K562 (cell line): ENCODE measurements around the gene NASP. TPM values are rescaled to one million over a fixed set of nuclear protein-coding genes. Genes with fewer than 3 reads are reported as not detected.

Experiments
- ARID4B ChIP-seq: sonication (generic); formaldehyde crosslinking; IDR thresholded peaks from 2 replicates; pipeline ENCODE4 v1.8.0; 2022; ENCODE audit warnings: mild to moderate bottlenecking, missing genetic modification reagents
- CAMTA2 ChIP-seq: fragments of 250-450 bp; sonication (Bioruptor Pico); conservative IDR thresholded peaks from 2 replicates; pipeline ENCODE4 v1.5.1; 2022
- CBX3 ChIP-seq, 2 experiments: IDR thresholded peaks; 1 replicate in 1 of 2; 2 replicates in 1 of 2; pipeline ENCODE4 v1.6.1; 2012; ENCODE audit warnings: inconsistent platforms in 2 of 2, low read length in 2 of 2, borderline replicate concordance in 1 of 2, control low read depth in 1 of 2
- ELK1 ChIP-seq: sonication (generic); formaldehyde crosslinking; IDR thresholded peaks from 2 replicates; pipeline ENCODE4 v1.8.1; 2022; ENCODE audit warnings: missing genetic modification reagents
- FOXK1 ChIP-seq: sonication (generic); formaldehyde crosslinking; IDR thresholded peaks from 2 replicates; pipeline ENCODE4 v1.8.0; 2022; ENCODE audit warnings: missing genetic modification reagents, mild to moderate bottlenecking, borderline replicate concordance
- GATA2 ChIP-seq: sonication (generic); formaldehyde crosslinking; IDR thresholded peaks from 2 replicates; pipeline ENCODE4 v1.4.0; 2020; ENCODE audit warnings: mild to moderate bottlenecking, missing genetic modification reagents
- HBP1 ChIP-seq: fragments of 450-650 bp; formaldehyde crosslinking; IDR thresholded peaks from 2 replicates; pipeline ENCODE4 v1.4.0; 2022; ENCODE audit warnings: missing genetic modification characterization
- HNRNPLL ChIP-seq: fragments of 200-400 bp; formaldehyde crosslinking; IDR thresholded peaks from 2 replicates; pipeline ENCODE4 v1.6.1; 2017; ENCODE audit warnings: low read length, low read depth, mild to moderate bottlenecking; ENCODE audit not compliant: poor library complexity, severe bottlenecking
- L3MBTL2 ChIP-seq: fragments of 450-650 bp; IDR thresholded peaks from 2 replicates; pipeline ENCODE4 v1.6.1; 2016; ENCODE audit warnings: mild to moderate bottlenecking, moderate library complexity
- LARP7 ChIP-seq: fragments of 450-650 bp; IDR thresholded peaks from 2 replicates; pipeline ENCODE4 v1.6.1; 2016
- MTA1 ChIP-seq: fragments of 450-650 bp; IDR thresholded peaks from 2 replicates; pipeline ENCODE4 v1.6.1; 2017; ENCODE audit warnings: borderline replicate concordance
- MYNN ChIP-seq, 2 experiments: sonication (generic); formaldehyde crosslinking in 1 of 2; IDR thresholded peaks; 2 replicates each; pipeline versions ENCODE4 v1.5.0 to v1.6.1; 2016 to 2020; ENCODE audit warnings: antibody characterized with exemption in 1 of 2, missing genetic modification reagents in 1 of 2
- NCOA1 ChIP-seq: fragments of 450-650 bp; IDR thresholded peaks from 2 replicates; pipeline ENCODE4 v1.6.1; 2016; ENCODE audit warnings: low read depth
- NKRF ChIP-seq: fragments of 450-650 bp; IDR thresholded peaks from 2 replicates; pipeline ENCODE4 v1.6.1; 2016; ENCODE audit warnings: borderline replicate concordance
- PRPF4 ChIP-seq: fragments of 200-400 bp; formaldehyde crosslinking; IDR thresholded peaks from one replicate; pipeline ENCODE4 v1.6.1; 2017; ENCODE audit warnings: low read length, low read depth, mild to moderate bottlenecking; ENCODE audit not compliant: insufficient read depth, poor library complexity, severe bottlenecking
- ZBTB7A ChIP-seq: IDR thresholded peaks from 2 replicates; pipeline ENCODE4 v1.6.1; 2011; ENCODE audit warnings: low read depth, mild to moderate bottlenecking, low read length, moderate library complexity, borderline replicate concordance; ENCODE audit not compliant: control insufficient read depth
- polyA plus RNA-seq, 8 experiments: library from polyadenylated mRNA; depleted of rRNA in 4 of 8; stranded (reverse) in 5 of 8; unstranded in 3 of 8; fragments of >200 nt; fragmentation: Nextera tagmentation in 2 of 8; fragmentation: Illumina TruSeq in 1 of 8; extraction: Ambion mirVana in 2 of 8; extraction: Trizol in 1 of 8; gene quantifications; 2 replicates each; pipeline versions ENCODE4 v1.2.1 to v1.2.3, GENCODE V29; 2011 to 2014; ENCODE audit warnings: inconsistent platforms in 1 of 8, missing spikeins in 1 of 8
- total RNA-seq, 7 experiments: library from RNA; depleted of rRNA in 6 of 7; stranded (reverse); fragments of >200 nt in 6 of 7; fragmentation: Illumina TruSeq in 2 of 7; extraction: Trizol in 2 of 7; gene quantifications; 2 replicates each; pipeline versions ENCODE4 v1.2.1 to v1.2.3, GENCODE V29; 2011 to 2021; ENCODE audit warnings: low replicate concordance in 1 of 7

Gene NASP
- total and polyA plus RNA-seq, 9 of the 15 experiments (the other 6 are each of a cell fraction or from before 2014, with no cell fraction given) = 199 to 578 (median 419) TPM

- TF ChIP-seq NKRF (peak; percentile 83), MTA1 (0 out of 2 replicates have a peak, but pooled peaks have one; percentile 28), CAMTA2 (CRISPR knock-in tag) (0 out of 2 replicates have a peak, but pooled peaks have one; percentile 4), L3MBTL2 (peak; percentile 84), MYNN (IDR thresholded peaks at IDR 0.05) (0 out of 2 replicates have a peak, but pooled peaks have one; percentile 16), MYNN (CRISPR knock-in tag; IDR thresholded peaks at IDR 0.05) (no peak), ZBTB7A (peak; percentile 77; the same call in 1 of the 2 replicates), ARID4B (CRISPR knock-in tag) (0 out of 2 replicates have a peak, but pooled peaks have one; percentile 13), FOXK1 (CRISPR knock-in tag) (0 out of 2 replicates have a peak, but pooled peaks have one; percentile 67), PRPF4 (peak; percentile 92), HBP1 (CRISPR knock-in tag) (peak; percentile 68; the same call in 1 of the 2 replicates), ELK1 (CRISPR knock-in tag) (no peak), NCOA1 (no peak), LARP7 (0 out of 2 replicates have a peak, but pooled peaks have one; percentile 12), CBX3 (IDR thresholded peaks at IDR 0.05; ENCODE audit: borderline replicate concordance in 1 of 2, low read length in 2 of 2) (peak in 1 of 2 experiments; percentile 55; a peak in 1 of 3 replicates), HNRNPLL (peak; percentile 6), GATA2 (0 out of 2 replicates have a peak, but pooled peaks have one; percentile 6)
These were observed 689 bp downstream of the NASP start (continued) for GRCh38 chr1:45584351-45585109.
